ENCODE measurements around the gene FGF18.

GRCh38 chr5:171420431-171421241 lies 1.2 kb downstream of the FGF18 start:
- TF ChIP-seq CTCF (IDR thresholded peaks at IDR 0.05; ENCODE audit: low read depth, low read length) (no peak), EZH2phosphoT487 (IDR thresholded peaks at IDR 0.05; ENCODE audit: low read depth) (no peak)
